HG02840 (cell line): ENCODE results near the gene HSH2D.

Experiments used
- ATAC-seq: cut with Tn5 transposase; IDR thresholded peaks from one replicate; pipeline ENCODE4 v1.9.1; 2021; ENCODE audit warnings: mild to moderate bottlenecking, moderate library complexity, moderate number of reproducible peaks; ENCODE audit not compliant: unreplicated experiment, low FRiP score

The HSH2D gene

GRCh38 chr19:16207490-16208025 lies 64.1 kb downstream of the HSH2D start:
- ATAC-seq = no peak
